ENCODE measurements around the gene IL23R.

The IL23R gene

GRCh38 chr1:67166196-67166595 is at the start of gene IL23R:
TSS of gene IL23R (plus strand) at chr1:67166454. CDS start at chr1:67168121, 1,667 bp downstream.
- ChIA-PET POLR2A (no interaction called here), CTCF (interaction anchor here (1.0 kb wide), 1 partner anchor 170 kb away, joined by 3 read pairs; no protein-coding TSS in a partner anchor)
- DNase-seq (ENCODE audit: low read depth, low spot score), result no peak
- H3K4me3 ChIP-seq (ENCODE audit: low read depth, low read length), result no peak within 1 kb of the TSS
- TF ChIP-seq CTCF (IDR thresholded peaks at IDR 0.05; ENCODE audit: insufficient read depth, low read length, missing control alignments), result no peak

GRCh38 chr1:67118191-67118590 is 48.1 kb upstream of the IL23R start:
- TF ChIP-seq CTCF (IDR thresholded peaks at IDR 0.05; ENCODE audit: insufficient read depth, low read length, missing control alignments), result no peak
- DNase-seq (ENCODE audit: low read depth, low spot score), result no peak
- ChIA-PET CTCF (no interaction called here), POLR2A (no interaction called here)
- no peak overlapping the region for H3K4me3 ChIP-seq (ENCODE audit: low read depth, low read length)

GRCh38 chr1:67118646-67119045 is 47.6 kb upstream of the IL23R start:
- no peak overlapping the region for H3K4me3 ChIP-seq (ENCODE audit: low read depth, low read length)
- ChIA-PET CTCF (interaction anchor here (1.2 kb wide), 1 partner anchor 94 kb away, joined by 3 read pairs; no protein-coding TSS in a partner anchor), POLR2A (no interaction called here)
- TF ChIP-seq CTCF (IDR thresholded peaks at IDR 0.05; ENCODE audit: insufficient read depth, low read length, missing control alignments), result no peak
- no peak for DNase-seq (ENCODE audit: low read depth, low spot score)

- DNase-seq (ENCODE audit: low read depth, low spot score), result no peak
- TF ChIP-seq CTCF (IDR thresholded peaks at IDR 0.05; ENCODE audit: insufficient read depth, low read length, missing control alignments), result no peak
- no peak overlapping the region for H3K4me3 ChIP-seq (ENCODE audit: low read depth, low read length)
- CTCF ChIA-PET, result interaction anchor here (1.4 to 1.8 kb wide), 2 partner anchors 28 to 356 kb away, joined by 3 to 4 read pairs; no protein-coding TSS in a partner anchor
- POLR2A ChIA-PET, result no interaction called here
These were observed 45.2 kb upstream of the IL23R start for GRCh38 chr1:67120855-67121619.

- ChIA-PET POLR2A (no interaction called here), CTCF (interaction anchor here (0.8 to 5.2 kb wide), 3 partner anchors 12 to 88 kb away, joined by 3 to 25 read pairs (median 3); no protein-coding TSS in a partner anchor)
- DNase-seq (ENCODE audit: low read depth, low spot score), result no peak
- TF ChIP-seq CTCF (IDR thresholded peaks at IDR 0.05; ENCODE audit: insufficient read depth, low read length, missing control alignments), result no peak
- H3K4me3 ChIP-seq (ENCODE audit: low read depth, low read length), result no peak overlapping the region
These were observed 41.8 kb upstream of the IL23R start for GRCh38 chr1:67124455-67124854.

GRCh38 chr1:67126111-67126746 is 40.0 kb upstream of the IL23R start:
- TF ChIP-seq CTCF (IDR thresholded peaks at IDR 0.05; ENCODE audit: insufficient read depth, low read length, missing control alignments), result no peak
- ChIA-PET CTCF (interaction anchor here (0.7 to 5.2 kb wide), 3 partner anchors 23 to 364 kb away, joined by 3 to 25 read pairs (median 3); no protein-coding TSS in a partner anchor), POLR2A (no interaction called here)
- no peak for DNase-seq (ENCODE audit: low read depth, low spot score)
- H3K4me3 ChIP-seq (ENCODE audit: low read depth, low read length), result no peak overlapping the region

All from AG04449 (cell line).